ENCODE results near the gene CMTM3. TPM values are rescaled to one million over a fixed set of nuclear protein-coding genes. Genes with fewer than 3 reads are reported as not detected.

Gene CMTM3
- total RNA-seq, 1 donor from 2014 or later = 18.3 TPM

DNA sequence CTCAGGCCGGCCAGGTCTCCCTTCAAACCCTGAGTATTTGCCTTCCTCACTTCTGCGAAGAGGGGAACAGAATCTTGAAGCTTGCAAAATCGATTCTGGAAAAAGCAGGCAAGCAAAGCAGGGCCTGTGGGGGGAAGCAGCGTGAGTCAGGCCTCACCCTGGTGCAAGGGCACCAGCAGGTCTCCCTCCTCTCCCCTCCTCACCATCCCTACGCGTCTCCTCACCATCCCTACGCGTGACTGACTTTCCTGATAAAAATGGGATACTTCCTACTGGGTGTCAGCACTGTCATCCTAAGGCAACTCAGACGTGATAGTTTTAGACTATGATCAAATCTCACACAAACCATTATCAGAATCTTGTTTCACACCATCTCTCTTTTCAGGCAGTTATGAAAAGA, 12.1 kb downstream of the CMTM3 start:
- Histone ChIP-seq H3K4me2 (peak overlapping the region; percentile 18), H3K9me3 (ENCODE audit: low read depth) (no peaks in the 10 kb centered on the region), H3K4me3 (no peak overlapping the region), H3K4me1 (peaks cover 12% of the 10 kb centered on the region), H3K9ac (no peak overlapping the region), H2AFZ (replicated peaks) (no peak overlapping the region), H3F3A (ENCODE audit: low read depth) (peaks cover 24% of the 10 kb centered on the region), H3K27me3 (no peaks in the 10 kb centered on the region), H3K79me2 (ENCODE audit: low read depth) (no peaks in the 10 kb centered on the region), H3K36me3 (peaks cover 10% of the 10 kb centered on the region), H4K20me1 (ENCODE audit: low read depth) (peaks cover 5% of the 10 kb centered on the region), H3K27ac (no peak overlapping the region)
- Mint-ChIP-seq H3K9me3 (no peaks in the 10 kb centered on the region), H3K36me3 (peaks cover 30% of the 10 kb centered on the region), H3K4me3 (no peak overlapping the region), H3K27ac (no peak overlapping the region), H3K4me1 (peaks cover 27% of the 10 kb centered on the region), H3K27me3 (ENCODE audit: insufficient read depth, low read depth) (peaks cover 3% of the 10 kb centered on the region)
- no peak for TF ChIP-seq EZH2phosphoT487 (IDR thresholded peaks at IDR 0.05)
- no peak for TF ChIP-seq CTCF (IDR thresholded peaks at IDR 0.05)
- no peak for TF ChIP-seq EZH2 (IDR thresholded peaks at IDR 0.05)
- DNase-seq (ENCODE audit: low spot score) = no peak

DNA sequence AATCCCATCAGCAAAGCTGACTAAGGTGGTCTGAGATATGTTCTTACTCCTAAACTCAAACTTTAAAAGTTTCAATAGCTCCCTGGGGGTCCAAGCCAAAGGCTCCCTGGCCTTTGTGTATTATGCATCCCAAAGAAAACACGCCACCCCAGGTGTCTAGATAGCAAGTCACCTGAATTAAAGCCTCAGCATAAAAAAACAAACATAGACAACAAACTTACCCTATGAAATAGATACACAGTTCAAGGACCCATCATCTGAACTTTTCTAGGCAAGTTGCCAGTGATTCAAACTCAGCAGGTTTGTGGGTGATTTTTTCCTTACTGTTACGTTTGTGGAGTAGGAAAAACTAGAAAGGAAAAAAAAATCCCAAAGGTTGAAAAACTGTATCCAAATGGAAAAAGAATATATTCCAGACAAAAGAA, 12.5 kb downstream of the CMTM3 start:
- TF ChIP-seq EZH2 (IDR thresholded peaks at IDR 0.05) = no peak
- TF ChIP-seq CTCF (IDR thresholded peaks at IDR 0.05) = no peak
- TF ChIP-seq EZH2phosphoT487 (IDR thresholded peaks at IDR 0.05) = no peak
- no peak for DNase-seq (ENCODE audit: low spot score)
- Mint-ChIP-seq H3K9me3 (no peaks in the 10 kb centered on the region), H3K36me3 (peaks cover 30% of the 10 kb centered on the region), H3K27me3 (ENCODE audit: insufficient read depth, low read depth) (peaks cover 2% of the 10 kb centered on the region), H3K4me1 (peaks cover 27% of the 10 kb centered on the region), H3K27ac (no peak overlapping the region), H3K4me3 (no peak overlapping the region)
- H3K36me3 ChIP-seq = peaks cover 10% of the 10 kb centered on the region
- no peaks in the 10 kb centered on the region for H3K27me3 ChIP-seq
- peaks cover 5% of the 10 kb centered on the region for H4K20me1 ChIP-seq (ENCODE audit: low read depth)
- H3K4me2 ChIP-seq = peak overlapping the region; percentile 18
- H3K4me3 ChIP-seq = no peak overlapping the region
- H3K79me2 ChIP-seq (ENCODE audit: low read depth) = no peaks in the 10 kb centered on the region
- no peaks in the 10 kb centered on the region for H3K9me3 ChIP-seq (ENCODE audit: low read depth)
- H3K9ac ChIP-seq = no peak overlapping the region
- no peak overlapping the region for H2AFZ ChIP-seq (replicated peaks)
- no peak overlapping the region for H3K27ac ChIP-seq
- peaks cover 12% of the 10 kb centered on the region for H3K4me1 ChIP-seq
- peaks cover 24% of the 10 kb centered on the region for H3F3A ChIP-seq (ENCODE audit: low read depth)

GRCh38 chr16:66617728-66618127, 13.2 kb downstream of the CMTM3 start:
- Histone ChIP-seq H3K4me2 (no peak overlapping the region), H3K9me3 (ENCODE audit: low read depth) (no peaks in the 10 kb centered on the region), H3K9ac (no peak overlapping the region), H2AFZ (replicated peaks) (no peak overlapping the region), H3K4me3 (no peak overlapping the region), H3F3A (ENCODE audit: low read depth) (peaks cover 24% of the 10 kb centered on the region), H4K20me1 (ENCODE audit: low read depth) (peaks cover 5% of the 10 kb centered on the region), H3K36me3 (peaks cover 9% of the 10 kb centered on the region), H3K27ac (no peak overlapping the region), H3K4me1 (peaks cover 12% of the 10 kb centered on the region), H3K27me3 (no peaks in the 10 kb centered on the region), H3K79me2 (ENCODE audit: low read depth) (no peaks in the 10 kb centered on the region)
- H3K27ac Mint-ChIP-seq = no peak overlapping the region
- H3K4me3 Mint-ChIP-seq = no peak overlapping the region
- H3K4me1 Mint-ChIP-seq = peaks cover 27% of the 10 kb centered on the region
- no peak for DNase-seq (ENCODE audit: low spot score)
- peaks cover 26% of the 10 kb centered on the region for H3K36me3 Mint-ChIP-seq
- H3K9me3 Mint-ChIP-seq = no peaks in the 10 kb centered on the region
- peaks cover under 1% of the 10 kb centered on the region for H3K27me3 Mint-ChIP-seq (ENCODE audit: insufficient read depth, low read depth)
- no peak for TF ChIP-seq CTCF (IDR thresholded peaks at IDR 0.05)
- TF ChIP-seq EZH2 (IDR thresholded peaks at IDR 0.05) = no peak
- no peak for TF ChIP-seq EZH2phosphoT487 (IDR thresholded peaks at IDR 0.05)
